BJ (cell line): ENCODE results near the gene ST3GAL4. TPM values are rescaled to one million over a fixed set of nuclear protein-coding genes. Genes with fewer than 3 reads are reported as not detected.

Source experiments
- CTCF ChIA-PET: fragments of 350-600 bp; formaldehyde crosslinking; extraction: SDS; loops from one replicate; lab custom pipeline; 2021; ENCODE audit warnings: antibody characterized with exemption, inconsistent platforms; lab: Yijun Ruan, JAX
- POLR2A ChIA-PET: fragments of 300-600 bp; sonication (Branson Sonifier 250); formaldehyde crosslinking; extraction: SDS; loops from one replicate; lab custom pipeline; 2021; ENCODE audit warnings: antibody characterized with exemption; lab: Charles Lee
- DNase-seq: peaks from one replicate; pipeline ENCODE4 v3.0.0-alpha.2; 2011; ENCODE audit warnings: low read depth
- H3K27me3 ChIP-seq: 2 replicates; pipeline ENCODE4 v1.6.0; 2011; ENCODE audit warnings: low read length; ENCODE audit not compliant: control insufficient read depth, insufficient read depth
- H3K36me3 ChIP-seq: 2 replicates; pipeline ENCODE4 v1.5.1; 2011; ENCODE audit warnings: low read length; ENCODE audit not compliant: control insufficient read depth, insufficient read depth
- H3K4me3 ChIP-seq: 2 replicates; pipeline ENCODE4 v1.5.1; 2011; ENCODE audit warnings: low read depth, mild to moderate bottlenecking, control low read depth, low read length
- CTCF ChIP-seq: IDR thresholded peaks from 2 replicates; pipeline ENCODE4 v1.5.1; 2011; ENCODE audit warnings: low read depth, mild to moderate bottlenecking, control low read depth, inconsistent platforms, low read length, moderate library complexity; ENCODE audit not compliant: insufficient read depth
- polyA plus RNA-seq: library from polyadenylated mRNA; depleted of rRNA; stranded (reverse); fragments of >200 nt; gene quantifications from 2 replicates; pipeline ENCODE4 v1.2.3, GENCODE V29; 2011

ST3GAL4 gene
- polyA plus RNA-seq, 1 experiment = 31.8 TPM

GRCh38 chr11:126396965-126397364 is 41.5 kb downstream of the ST3GAL4 start:
- DNase-seq = no peak
- no peak overlapping the region for H3K4me3 ChIP-seq
- H3K36me3 ChIP-seq = no peaks in the 10 kb centered on the region
- ChIA-PET POLR2A (no interaction called here), CTCF (no interaction called here)
- TF ChIP-seq CTCF = no peak
- no peaks in the 10 kb centered on the region for H3K27me3 ChIP-seq

GRCh38 chr11:126398296-126398695 is 42.8 kb downstream of the ST3GAL4 start:
- DNase-seq = no peak
- Histone ChIP-seq H3K36me3 (no peaks in the 10 kb centered on the region), H3K4me3 (no peak overlapping the region), H3K27me3 (no peaks in the 10 kb centered on the region)
- POLR2A ChIA-PET = no interaction called here
- CTCF ChIA-PET = interaction anchor here (1.9 kb wide), 1 partner anchor 11 kb away, joined by 4 read pairs; no protein-coding TSS in a partner anchor
- TF ChIP-seq CTCF = no peak

GRCh38 chr11:126398721-126399120 is 43.2 kb downstream of the ST3GAL4 start:
- Histone ChIP-seq H3K4me3 (no peak overlapping the region), H3K36me3 (no peaks in the 10 kb centered on the region), H3K27me3 (no peaks in the 10 kb centered on the region)
- ChIA-PET CTCF (interaction anchor here (1.9 kb wide), 1 partner anchor 11 kb away, joined by 4 read pairs; no protein-coding TSS in a partner anchor), POLR2A (no interaction called here)
- TF ChIP-seq CTCF = no peak
- no peak for DNase-seq

- POLR2A ChIA-PET = no interaction called here
- no peaks in the 10 kb centered on the region for H3K27me3 ChIP-seq
- no peak for DNase-seq
- CTCF ChIA-PET = no interaction called here
- no peak overlapping the region for H3K4me3 ChIP-seq
- TF ChIP-seq CTCF = no peak
- no peaks in the 10 kb centered on the region for H3K36me3 ChIP-seq
Observed at GRCh38 chr11:126400019-126400418, 44.5 kb downstream of the ST3GAL4 start.

GRCh38 chr11:126400479-126400878 is 45.0 kb downstream of the ST3GAL4 start:
- Histone ChIP-seq H3K36me3 (no peaks in the 10 kb centered on the region), H3K4me3 (no peak overlapping the region), H3K27me3 (no peaks in the 10 kb centered on the region)
- no peak for DNase-seq
- no peak for TF ChIP-seq CTCF
- POLR2A ChIA-PET = no interaction called here
- CTCF ChIA-PET = no interaction called here
